Measurements from ENCODE around the gene ASPG. TPM values are rescaled to one million over a fixed set of nuclear protein-coding genes. Genes with fewer than 3 reads are reported as not detected.

Gene ASPG
- total and polyA plus RNA-seq, 3 donors from 2014 or later, result 2.7 to 3.7 (median 3.3) TPM

DNA sequence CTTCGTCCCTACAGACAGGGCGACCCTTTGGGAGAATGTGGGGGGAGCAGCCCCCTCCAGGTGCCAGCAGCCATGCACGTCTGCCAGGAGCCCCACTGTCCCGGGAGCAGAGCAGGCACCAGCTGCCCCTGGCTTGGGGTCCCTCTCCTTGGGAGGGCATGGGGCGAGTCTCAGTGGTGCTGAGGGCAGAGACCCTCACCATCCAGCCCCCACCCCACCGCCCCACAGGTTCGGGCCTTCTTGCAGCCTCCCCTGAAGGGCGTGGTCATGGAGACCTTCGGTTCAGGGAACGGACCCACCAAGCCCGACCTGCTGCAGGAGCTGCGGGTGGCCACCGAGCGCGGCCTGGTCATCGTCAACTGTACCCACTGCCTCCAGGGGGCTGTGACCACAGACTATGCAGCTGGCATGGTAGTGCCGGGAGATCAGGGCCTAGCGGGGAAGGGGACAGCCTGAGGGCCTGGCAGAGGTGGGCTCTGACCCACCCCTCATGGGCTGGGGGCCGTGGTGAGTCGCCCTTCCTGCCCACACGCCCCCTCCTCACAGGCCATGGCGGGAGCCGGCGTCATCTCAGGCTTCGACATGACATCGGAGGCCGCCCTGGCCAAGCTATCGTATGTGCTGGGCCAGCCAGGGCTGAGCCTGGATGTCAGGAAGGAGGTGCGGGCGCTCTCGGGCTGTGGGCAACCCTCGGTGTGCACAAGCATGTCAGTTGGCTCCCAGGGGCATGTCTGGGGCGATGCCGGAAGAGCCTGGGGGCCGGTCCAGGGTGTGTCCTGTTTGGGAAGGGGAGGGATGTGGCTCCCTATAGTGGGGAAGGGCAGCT is 18.8 kb downstream of the ASPG start:
- Histone ChIP-seq H3K36me3 (ENCODE audit: low read depth, missing control alignments) (no peaks in the 10 kb centered on the region), H3K4me1 (no peaks in the 10 kb centered on the region), H3K4me3 (no peak overlapping the region), H3K27me3 (no peaks in the 10 kb centered on the region), H3K9me3 (no peaks in the 10 kb centered on the region), H3K27ac (no peak overlapping the region)
- WGBS, 2 donors, result 90 to 99% methylated on average over 12 to 30 of the region's 35 CpGs
- no peak for DNase-seq
- TF ChIP-seq POLR2A (IDR thresholded peaks at IDR 0.05), result no peak
- TF ChIP-seq, protein P1, sequence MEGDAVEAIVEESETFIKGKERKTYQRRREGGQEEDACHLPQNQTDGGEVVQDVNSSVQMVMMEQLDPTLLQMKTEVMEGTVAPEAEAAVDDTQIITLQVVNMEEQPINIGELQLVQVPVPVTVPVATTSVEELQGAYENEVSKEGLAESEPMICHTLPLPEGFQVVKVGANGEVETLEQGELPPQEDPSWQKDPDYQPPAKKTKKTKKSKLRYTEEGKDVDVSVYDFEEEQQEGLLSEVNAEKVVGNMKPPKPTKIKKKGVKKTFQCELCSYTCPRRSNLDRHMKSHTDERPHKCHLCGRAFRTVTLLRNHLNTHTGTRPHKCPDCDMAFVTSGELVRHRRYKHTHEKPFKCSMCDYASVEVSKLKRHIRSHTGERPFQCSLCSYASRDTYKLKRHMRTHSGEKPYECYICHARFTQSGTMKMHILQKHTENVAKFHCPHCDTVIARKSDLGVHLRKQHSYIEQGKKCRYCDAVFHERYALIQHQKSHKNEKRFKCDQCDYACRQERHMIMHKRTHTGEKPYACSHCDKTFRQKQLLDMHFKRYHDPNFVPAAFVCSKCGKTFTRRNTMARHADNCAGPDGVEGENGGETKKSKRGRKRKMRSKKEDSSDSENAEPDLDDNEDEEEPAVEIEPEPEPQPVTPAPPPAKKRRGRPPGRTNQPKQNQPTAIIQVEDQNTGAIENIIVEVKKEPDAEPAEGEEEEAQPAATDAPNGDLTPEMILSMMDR (IDR thresholded peaks at IDR 0.05), result no peak
- intact Hi-C loops (cut with DNase I; ENCODE audit: low total_unique reads), result no loop called here

DNA sequence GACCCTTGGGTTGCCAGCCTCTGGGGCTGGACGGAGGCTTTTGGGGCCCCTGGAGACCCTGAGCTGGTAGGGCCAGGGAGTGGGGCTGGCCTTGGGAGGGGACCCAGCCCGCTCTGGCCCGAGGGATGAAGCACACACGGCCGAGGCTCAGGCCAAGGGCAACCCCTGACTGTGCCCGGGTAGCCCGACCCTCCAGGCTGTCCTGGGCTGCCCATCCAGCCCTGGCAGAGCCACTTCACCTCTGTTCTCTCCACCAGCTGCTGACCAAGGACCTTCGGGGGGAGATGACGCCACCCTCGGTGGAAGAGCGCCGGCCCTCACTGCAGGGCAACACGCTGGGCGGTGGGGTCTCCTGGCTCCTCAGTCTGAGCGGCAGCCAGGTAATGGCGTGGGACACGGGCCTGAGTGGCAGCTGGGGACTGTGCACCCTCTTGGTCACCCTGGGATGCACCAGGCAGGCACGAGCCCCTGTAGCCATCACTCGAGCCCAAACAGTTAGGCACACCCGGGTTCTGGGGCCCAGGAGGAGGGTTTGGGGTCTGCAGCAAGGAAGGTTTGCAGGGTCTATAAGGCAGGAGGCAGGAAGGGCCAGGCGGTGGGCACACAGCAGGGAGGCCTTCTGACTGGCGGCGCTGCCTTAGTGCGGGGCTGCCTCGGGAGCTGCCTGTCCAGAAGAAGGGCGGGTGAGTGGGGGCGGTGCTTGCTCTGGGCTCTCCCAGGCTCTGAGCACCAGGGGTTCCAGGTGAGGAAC is 19.7 kb downstream of the ASPG start:
- no peak for DNase-seq
- no peak overlapping the region for H3K27ac ChIP-seq
- TF ChIP-seq, protein P1 (IDR thresholded peaks at IDR 0.05), result no peak
- no peak for TF ChIP-seq POLR2A (IDR thresholded peaks at IDR 0.05)
- H3K4me1 ChIP-seq, result no peaks in the 10 kb centered on the region
- no peaks in the 10 kb centered on the region for H3K36me3 ChIP-seq (ENCODE audit: low read depth, missing control alignments)
- intact Hi-C loops (cut with DNase I; ENCODE audit: low total_unique reads), result no loop called here
- H3K9me3 ChIP-seq, result no peaks in the 10 kb centered on the region
- no peak overlapping the region for H3K4me3 ChIP-seq
- WGBS, 2 donors, result 86 to 94% methylated on average over 6 to 27 of the region's 27 CpGs
- H3K27me3 ChIP-seq, result no peaks in the 10 kb centered on the region

DNA sequence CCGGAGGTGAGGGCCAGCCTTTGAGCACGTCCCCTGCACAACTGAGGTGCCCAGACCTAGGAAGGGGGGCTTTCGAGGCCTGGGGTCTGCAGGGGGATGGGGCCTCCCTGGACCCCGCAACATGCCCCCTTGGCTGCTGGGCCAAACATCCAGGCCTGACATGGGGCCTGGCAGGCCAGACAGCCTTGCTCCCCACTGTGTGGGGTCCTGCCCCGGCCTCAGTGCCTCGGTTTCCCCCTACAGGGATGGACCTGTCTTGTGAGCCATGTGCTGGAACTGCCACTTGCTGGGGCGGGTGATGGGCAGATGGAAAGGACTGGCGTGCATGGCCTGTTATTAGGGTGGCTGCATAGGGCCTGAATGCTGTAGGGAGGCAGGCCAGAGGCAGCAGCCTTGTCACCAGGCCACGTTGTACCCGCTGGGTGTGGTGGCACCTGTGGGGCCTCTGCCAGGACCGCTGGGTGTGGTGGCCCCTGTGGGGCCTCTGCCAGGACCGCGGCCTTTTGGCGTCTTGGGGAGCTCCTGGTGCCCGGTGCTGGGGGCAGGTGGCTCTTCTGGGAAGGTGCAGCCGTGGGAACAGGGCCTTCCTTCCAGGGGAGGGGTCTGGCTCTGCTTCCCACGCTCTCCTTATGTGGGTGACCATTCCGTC is 20.4 kb downstream of the ASPG start:
- no peaks in the 10 kb centered on the region for H3K9me3 ChIP-seq
- no peak overlapping the region for H3K27ac ChIP-seq
- no peak overlapping the region for H3K4me3 ChIP-seq
- H3K27me3 ChIP-seq, result no peaks in the 10 kb centered on the region
- no peak for DNase-seq
- TF ChIP-seq, protein P1 (IDR thresholded peaks at IDR 0.05), result no peak
- no peak for TF ChIP-seq POLR2A (IDR thresholded peaks at IDR 0.05)
- WGBS, 2 donors, result 84 to 85% methylated on average over 9 to 18 of the region's 18 CpGs
- intact Hi-C loops (cut with DNase I; ENCODE audit: low total_unique reads), result no loop called here
- H3K36me3 ChIP-seq (ENCODE audit: low read depth, missing control alignments), result no peaks in the 10 kb centered on the region
- H3K4me1 ChIP-seq, result no peaks in the 10 kb centered on the region

DNA sequence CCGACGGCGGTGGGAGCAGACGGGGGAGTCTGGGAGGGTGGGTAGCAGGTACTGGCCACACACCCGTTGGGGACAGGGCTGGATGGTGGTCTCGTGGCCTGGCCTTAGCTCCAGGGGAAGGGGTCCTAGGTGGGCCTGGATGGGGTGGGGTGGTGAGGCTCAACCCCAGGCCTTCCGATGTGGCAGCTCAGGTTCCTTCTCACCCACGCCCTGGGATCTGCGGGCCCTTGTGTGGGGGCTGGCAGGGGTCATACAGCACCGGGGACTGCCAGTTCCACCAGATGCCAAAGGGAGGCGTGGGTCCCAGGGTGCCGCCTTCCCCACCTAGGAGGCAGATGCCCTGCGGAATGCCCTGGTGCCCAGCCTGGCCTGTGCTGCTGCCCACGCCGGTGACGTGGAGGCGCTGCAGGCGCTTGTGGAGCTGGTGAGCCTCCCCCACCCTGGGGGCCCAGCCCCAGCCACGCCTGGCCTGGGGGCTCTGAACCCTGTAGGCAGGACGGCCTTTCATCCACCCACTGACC is 21.0 kb downstream of the ASPG start:
- intact Hi-C loops (cut with DNase I; ENCODE audit: low total_unique reads), result no loop called here

More for the DNA sequence above, 21.0 kb downstream of the ASPG start:
- Histone ChIP-seq H3K27ac (no peak overlapping the region), H3K4me3 (no peak overlapping the region), H3K36me3 (ENCODE audit: low read depth, missing control alignments) (no peaks in the 10 kb centered on the region), H3K4me1 (no peaks in the 10 kb centered on the region), H3K9me3 (no peaks in the 10 kb centered on the region), H3K27me3 (no peaks in the 10 kb centered on the region)
- TF ChIP-seq POLR2A (IDR thresholded peaks at IDR 0.05), result no peak
- TF ChIP-seq, protein P1 (IDR thresholded peaks at IDR 0.05), result no peak
- DNase-seq, result no peak
- WGBS, 2 donors, result 93% methylated on average over 20 of the region's 20 CpGs; no CpG with 5 or more reads in 1 of the 2 donors

Data from testis (tissue), 3 donors.